ENCODE data around the gene PPM1L.

Gene PPM1L

DNA sequence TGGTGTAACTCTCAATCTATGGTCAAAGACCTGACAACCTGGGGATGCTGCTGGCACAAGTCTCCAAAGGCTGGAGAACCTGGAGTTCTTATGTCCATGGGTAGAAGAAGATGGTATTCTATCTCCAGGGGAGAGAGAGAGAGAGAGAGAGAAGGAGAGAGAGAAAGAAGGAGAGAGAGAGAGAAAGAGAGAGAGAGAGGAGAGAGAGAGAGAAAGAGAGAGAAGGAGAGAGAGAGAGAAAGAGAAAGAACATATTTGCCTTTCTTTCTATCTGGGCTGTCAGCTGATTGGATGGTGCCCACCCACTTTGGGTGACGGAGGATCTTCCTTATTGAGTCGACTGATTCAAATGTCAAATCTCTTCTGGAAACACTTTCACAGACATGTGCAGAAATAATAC is 84.6 kb downstream of the PPM1L start:
- H3K27ac ChIP-seq: no peak overlapping the region
- DNase-seq (ENCODE audit: low read depth, low spot score): no peak

DNA sequence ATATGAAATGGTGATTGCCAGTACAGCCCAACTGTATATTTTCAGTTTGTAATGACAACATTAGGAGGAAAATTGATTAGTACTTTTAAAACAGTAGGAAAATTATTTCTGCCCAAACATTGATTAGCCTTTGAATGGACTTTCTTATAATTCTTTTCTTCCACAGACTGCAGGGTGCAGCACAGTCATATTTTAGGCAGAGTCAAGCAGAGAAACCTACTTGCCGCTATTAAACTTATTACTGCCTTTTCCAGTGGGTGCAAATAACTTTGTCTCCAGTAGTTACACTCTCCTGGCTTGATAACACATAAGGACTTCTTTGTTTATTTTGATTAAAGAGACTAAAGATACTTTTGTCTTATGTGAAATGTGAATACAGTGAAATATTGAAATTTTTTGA is 85.4 kb downstream of the PPM1L start:
- H3K27ac ChIP-seq: no peak overlapping the region

GRCh38 chr3:160842021-160843005 is 86.3 kb downstream of the PPM1L start:
- no peak for DNase-seq (ENCODE audit: low read depth, low spot score)
- no peak overlapping the region for H3K27ac ChIP-seq

More for the DNA sequence above, 85.4 kb downstream of the PPM1L start:
- DNase-seq (ENCODE audit: low read depth, low spot score): no peak

DNA sequence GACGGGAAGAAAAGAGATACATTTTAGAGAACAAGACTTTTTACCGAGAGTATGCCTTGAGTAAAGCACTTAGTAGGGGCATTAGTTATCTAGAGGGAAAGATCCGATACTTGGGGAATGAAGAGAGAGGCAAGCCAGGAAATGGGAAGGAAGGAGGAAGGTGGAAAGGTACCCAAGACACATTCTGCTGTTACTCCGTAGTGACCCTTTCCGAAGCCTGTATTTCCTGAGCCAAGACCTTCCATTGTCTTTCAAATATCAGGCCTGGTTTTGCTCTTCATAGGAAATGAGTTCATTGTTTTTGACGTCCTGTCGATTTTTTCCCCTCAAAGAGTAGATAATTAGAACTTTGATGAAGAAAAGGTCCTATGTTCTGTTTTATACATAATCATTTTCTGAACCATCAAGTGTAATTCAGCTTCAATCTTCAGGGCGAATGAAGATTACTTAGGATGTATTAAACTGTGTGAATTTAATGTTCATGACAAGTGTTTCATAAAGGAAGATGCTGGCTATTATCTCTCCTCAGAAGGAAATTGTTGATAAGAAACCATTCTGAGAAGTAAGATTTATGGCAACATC is 95.7 kb downstream of the PPM1L start:
- no peak overlapping the region for H3K27ac ChIP-seq
- no peak for DNase-seq (ENCODE audit: low read depth, low spot score)

DNA sequence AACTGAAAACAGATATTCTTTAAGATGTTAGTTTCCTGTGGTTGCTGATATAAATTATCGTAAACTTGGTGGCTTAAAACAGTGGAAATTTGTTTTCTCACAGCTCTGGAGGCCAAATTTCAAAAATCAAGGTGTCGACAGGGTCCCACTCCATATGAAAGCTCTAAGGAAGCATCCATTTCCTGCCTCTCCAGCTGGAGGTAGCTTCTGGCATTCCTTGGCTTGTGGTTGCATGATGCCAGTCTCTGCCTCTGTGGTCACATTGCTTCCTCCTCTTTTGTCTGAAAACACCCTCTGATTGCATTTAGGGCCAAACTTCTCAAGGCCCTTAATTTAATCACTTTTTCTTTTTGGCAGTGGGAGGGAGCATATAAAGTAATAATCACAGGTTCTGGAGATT is 96.8 kb downstream of the PPM1L start:
- H3K27ac ChIP-seq: no peak overlapping the region
- no peak for DNase-seq (ENCODE audit: low read depth, low spot score)

GRCh38 chr3:160856450-160856849 is 100.4 kb downstream of the PPM1L start:
- H3K27ac ChIP-seq: no peak overlapping the region
- no peak for DNase-seq (ENCODE audit: low read depth, low spot score)

DNA sequence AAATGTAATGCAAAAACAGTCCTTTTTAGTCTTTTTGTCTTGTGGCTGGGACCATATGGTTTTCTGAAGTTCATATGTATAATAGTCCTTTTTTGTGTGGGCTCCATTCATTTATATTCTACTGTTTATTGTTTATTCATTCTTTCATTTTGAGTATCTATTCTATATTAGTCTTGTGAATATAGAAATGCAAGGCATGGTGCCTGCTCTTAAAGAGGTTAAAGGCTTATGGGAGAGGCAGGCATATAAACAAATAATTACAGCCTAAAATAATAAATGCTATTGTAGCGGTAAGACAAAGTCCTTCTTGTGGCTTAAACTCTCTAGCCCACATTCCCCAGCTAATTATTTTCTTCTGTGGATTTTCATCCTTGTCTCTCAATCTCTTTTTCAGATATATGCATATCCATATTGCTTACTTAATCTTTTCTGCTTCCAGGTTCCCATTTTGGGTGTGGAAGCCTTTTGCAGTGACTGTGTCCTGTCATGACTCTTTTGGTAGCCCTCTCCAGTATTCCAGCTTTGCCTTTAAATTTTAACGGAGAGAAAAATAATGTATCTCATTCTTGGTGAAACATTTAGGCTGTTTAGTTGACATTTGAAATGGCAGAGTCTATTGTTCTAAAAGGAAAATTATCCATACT is 101.6 kb downstream of the PPM1L start:
- DNase-seq (ENCODE audit: low read depth, low spot score): no peak
- no peak overlapping the region for H3K27ac ChIP-seq

DNA sequence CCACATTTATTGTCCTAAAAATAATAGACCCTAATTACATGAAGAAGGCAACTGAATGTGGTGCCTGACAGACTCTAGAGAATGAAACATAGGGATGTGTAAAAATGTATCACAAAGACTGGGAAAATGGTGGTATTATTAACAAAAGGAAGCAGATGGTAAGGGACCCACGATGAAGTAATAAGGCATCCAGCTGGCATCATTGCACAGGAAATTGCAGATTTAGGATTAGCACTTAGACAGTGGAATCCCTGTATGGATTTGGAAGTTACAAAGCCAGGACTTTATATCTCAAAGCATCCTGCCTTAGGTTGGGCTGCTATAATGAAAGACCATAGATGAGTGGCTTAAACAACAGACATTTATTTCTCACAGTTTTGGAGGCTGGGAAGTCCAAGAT is 104.3 kb downstream of the PPM1L start:
- H3K27ac ChIP-seq: no peak overlapping the region
- DNase-seq (ENCODE audit: low read depth, low spot score): no peak

DNA sequence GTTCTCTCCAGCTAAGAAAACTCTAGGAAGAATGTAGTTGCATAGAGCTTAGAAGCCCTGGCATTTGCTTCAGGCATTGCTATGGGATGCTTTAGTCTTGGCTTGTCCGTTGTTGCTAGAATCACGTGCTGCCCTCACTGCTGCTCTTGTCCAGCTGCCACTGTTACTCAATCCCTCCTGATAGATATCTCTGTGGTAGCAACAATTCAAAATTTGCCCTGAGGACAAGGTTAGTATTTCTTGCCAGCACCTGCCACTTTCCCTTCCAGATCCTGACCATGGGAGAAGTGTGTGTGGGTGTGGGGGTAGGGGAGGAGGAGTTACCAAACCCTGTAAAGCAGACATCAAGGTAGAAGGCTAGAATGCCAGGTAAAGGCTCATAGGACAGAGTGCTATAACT is 113.8 kb downstream of the PPM1L start:
- peak; percentile 33 for DNase-seq (ENCODE audit: low read depth, low spot score)
- H3K27ac ChIP-seq: no peak overlapping the region

GRCh38 chr3:160870327-160870726 is 114.3 kb downstream of the PPM1L start:
- no peak overlapping the region for H3K27ac ChIP-seq
- DNase-seq (ENCODE audit: low read depth, low spot score): no peak

DNA sequence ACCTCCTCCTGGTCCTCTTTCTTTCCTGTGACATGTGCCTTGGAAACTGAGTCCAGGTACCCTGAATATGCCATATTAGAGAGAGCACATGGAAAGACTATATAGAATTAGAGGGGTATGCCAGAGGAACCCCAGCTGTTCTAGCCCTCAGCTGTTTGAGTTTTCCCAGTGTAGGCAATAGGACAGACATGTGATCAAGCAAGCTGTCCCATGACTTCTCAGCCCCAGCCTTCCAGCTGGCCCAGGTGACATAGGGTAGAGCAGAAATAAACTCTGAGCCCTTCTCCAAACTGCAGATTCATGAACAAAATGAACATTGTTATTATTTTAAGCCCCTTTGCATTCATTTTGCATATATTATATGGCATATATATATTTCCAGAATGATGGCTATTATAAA is 118.7 kb downstream of the PPM1L start:
- no peak overlapping the region for H3K27ac ChIP-seq
- DNase-seq (ENCODE audit: low read depth, low spot score): no peak

DNA sequence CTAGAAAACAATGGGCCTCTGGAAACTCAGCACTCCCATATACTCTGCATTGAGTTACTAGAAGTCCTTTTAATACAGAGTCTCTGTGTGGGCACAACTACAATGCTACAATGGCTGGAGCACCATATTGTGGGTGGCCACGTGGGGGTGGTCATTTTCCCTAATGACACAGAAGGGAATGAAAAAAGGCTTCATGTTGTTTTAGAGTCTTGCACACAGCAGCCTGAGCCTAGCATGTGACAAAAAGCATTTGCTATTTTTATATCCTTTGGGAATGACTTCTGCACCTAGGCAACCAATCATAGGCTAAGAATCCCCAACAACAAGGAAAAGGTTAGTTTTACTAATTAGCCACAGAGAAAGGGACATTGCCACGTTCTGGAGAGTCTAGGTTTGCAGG is 120.6 kb downstream of the PPM1L start:
- no peak overlapping the region for H3K27ac ChIP-seq
- no peak for DNase-seq (ENCODE audit: low read depth, low spot score)

DNA sequence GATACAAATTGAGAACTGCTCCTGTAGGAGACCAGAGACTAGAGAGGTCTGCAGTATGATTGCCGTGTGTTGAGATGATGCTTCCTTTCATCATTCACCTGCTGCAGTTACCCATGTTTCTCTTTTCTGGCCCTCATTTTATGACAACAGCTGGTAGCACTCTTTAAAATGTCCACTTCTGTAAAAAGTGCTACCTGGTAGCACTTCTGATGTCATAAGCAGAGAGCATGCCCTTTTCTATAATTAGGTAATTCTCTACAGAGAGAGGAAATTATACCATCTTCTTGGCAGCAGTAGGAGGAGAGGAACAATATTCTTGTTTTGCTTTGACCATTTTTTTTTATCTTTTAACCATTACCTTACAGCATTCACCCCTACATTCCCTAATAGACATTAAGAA is 123.8 kb downstream of the PPM1L start:
- no peak for DNase-seq (ENCODE audit: low read depth, low spot score)
- no peak overlapping the region for H3K27ac ChIP-seq

DNA sequence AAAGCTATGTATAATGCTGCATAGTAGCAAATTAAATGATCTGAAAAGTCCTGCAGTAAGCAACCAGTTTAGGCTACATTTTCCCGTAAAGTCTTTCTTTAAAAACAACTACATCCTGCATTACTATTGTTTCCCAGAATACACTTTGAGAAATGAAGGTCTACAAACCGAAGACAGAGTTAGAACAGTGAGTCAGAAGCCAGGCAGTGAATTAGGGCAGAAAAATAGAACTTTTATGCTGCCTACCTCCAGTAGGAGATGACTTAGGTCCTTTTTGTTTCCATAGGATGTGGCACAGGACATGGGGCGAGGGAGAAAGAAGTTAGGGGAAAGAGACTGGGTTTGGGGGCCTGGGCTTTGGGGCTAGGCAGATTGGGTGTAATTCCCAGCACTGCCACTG is 127.3 kb downstream of the PPM1L start:
- DNase-seq (ENCODE audit: low read depth, low spot score): no peak
- no peak overlapping the region for H3K27ac ChIP-seq

DNA sequence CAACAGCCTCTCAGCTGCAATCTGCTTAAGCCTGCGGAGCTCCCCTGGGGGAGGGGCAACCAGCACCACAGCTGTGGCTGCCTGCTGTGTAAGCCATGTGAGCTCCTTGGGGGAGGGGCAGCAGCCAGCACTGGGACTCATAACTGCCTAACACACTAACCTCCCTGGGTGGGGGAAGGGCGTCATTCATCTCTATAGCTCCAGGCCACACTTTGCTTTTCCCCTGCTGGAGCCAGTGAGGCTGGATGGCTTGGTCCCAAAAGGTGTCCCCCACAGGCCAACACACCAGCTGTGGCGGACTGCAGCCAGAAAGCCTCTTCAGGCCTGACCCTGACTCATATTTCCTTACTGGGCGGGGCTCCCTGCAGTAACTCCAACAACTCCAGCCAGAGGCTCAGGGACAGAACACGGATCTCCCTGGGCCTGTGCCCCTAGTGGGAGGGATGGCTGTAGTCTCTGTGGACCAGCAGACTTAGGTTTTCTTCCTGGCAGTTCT is 129.8 kb downstream of the PPM1L start:
- no peak for DNase-seq (ENCODE audit: low read depth, low spot score)
- no peak overlapping the region for H3K27ac ChIP-seq

- DNase-seq (ENCODE audit: low read depth, low spot score): no peak
- no peak overlapping the region for H3K27ac ChIP-seq
Observed at GRCh38 chr3:160886421-160886820, 130.4 kb downstream of the PPM1L start.

DNA sequence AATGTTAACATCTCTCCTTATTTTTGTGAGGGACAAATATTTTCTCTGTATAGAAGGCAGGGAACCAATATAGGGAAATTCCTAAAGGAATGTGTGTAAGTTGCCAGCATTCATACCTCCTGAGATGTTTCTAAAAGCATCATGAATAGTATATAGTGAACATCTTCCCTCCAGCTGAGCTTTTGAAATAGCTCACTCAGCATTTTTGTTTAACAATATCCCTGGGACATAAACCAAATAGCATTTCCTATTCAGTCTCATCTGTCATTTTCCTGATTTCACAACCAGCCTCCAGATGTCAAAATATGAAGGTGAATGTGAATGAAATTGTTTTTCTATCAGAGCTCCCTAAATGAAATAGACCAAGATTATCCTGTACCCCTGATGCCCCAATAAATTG is 137.2 kb downstream of the PPM1L start:
- no peak for DNase-seq (ENCODE audit: low read depth, low spot score)

GRCh38 chr3:160904691-160905090 is 148.7 kb downstream of the PPM1L start:
- no peak for DNase-seq (ENCODE audit: low read depth, low spot score)
- H3K27ac ChIP-seq: no peak overlapping the region

More for the DNA sequence above, 137.2 kb downstream of the PPM1L start:
- no peak overlapping the region for H3K27ac ChIP-seq

DNA sequence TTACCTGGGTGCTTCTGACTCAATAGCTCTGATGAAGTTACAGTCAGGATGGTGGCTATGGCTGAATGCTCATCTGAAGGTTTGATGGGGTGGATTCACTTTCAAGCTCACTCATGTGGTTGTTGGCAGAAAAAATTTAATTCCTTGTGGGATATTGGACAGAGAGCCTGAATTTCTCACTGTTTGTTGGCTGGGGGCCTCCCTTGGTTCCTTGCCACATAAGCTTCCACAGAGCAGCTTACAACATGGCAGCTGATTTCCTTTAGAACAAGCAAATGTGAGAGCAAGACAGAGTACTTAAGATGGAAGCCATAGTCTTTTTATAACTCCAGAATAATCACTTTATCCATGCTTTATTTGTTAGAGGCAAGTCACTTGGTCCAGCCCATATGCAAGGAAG is 150.6 kb downstream of the PPM1L start:
- no peak for DNase-seq (ENCODE audit: low read depth, low spot score)

GRCh38 chr3:160909917-160910316 is 153.9 kb downstream of the PPM1L start:
- no peak for DNase-seq (ENCODE audit: low read depth, low spot score)
- no peak overlapping the region for H3K27ac ChIP-seq

More for the DNA sequence above, 150.6 kb downstream of the PPM1L start:
- no peak overlapping the region for H3K27ac ChIP-seq

GRCh38 chr3:160911411-160911810 is 155.4 kb downstream of the PPM1L start:
- no peak overlapping the region for H3K27ac ChIP-seq
- no peak for DNase-seq (ENCODE audit: low read depth, low spot score)
